Gastroesophageal sphincter (tissue), 4 donors: ENCODE data around the gene NRXN3. TPM values are rescaled to one million over a fixed set of nuclear protein-coding genes. Genes with fewer than 3 reads are reported as not detected.
A peak's percentile ranks its signal among the peaks of the same experiment; 100 is the strongest.

ENCODE experiments used
- ATAC-seq: fragments of 150-250 bp; one replicate; pipeline ENCODE4 v1.9.1; 2016; ENCODE audit warnings: mild to moderate bottlenecking, moderate library complexity
- H3K27ac ChIP-seq, 4 donors: fragments of 200-600 bp; sonication (generic) in 3 of 4; 1 replicate in 3 of 4; 2 replicates in 1 of 4; pipeline ENCODE4 v1.5.1; 2016 to 2019
- H3K27me3 ChIP-seq: fragments of 200-600 bp; sonication (generic); one replicate; pipeline ENCODE4 v1.5.1; 2019
- H3K36me3 ChIP-seq, 2 donors: fragments of 200-600 bp; sonication (generic); one replicate each; pipeline ENCODE4 v1.5.1; 2019; ENCODE audit warnings: control low read depth in 1 of 2
- H3K4me1 ChIP-seq, 3 donors: fragments of 200-600 bp; sonication (generic); 1 replicate in 2 of 3; 2 replicates in 1 of 3; pipeline ENCODE4 v1.5.1; 2016 to 2019; ENCODE audit warnings: control low read depth in 2 of 3
- H3K4me3 ChIP-seq, 2 donors: fragments of 200-600 bp; sonication (generic); one replicate each; pipeline ENCODE4 v1.5.1; 2019; ENCODE audit warnings: mild to moderate bottlenecking in 1 of 2, moderate library complexity in 1 of 2
- H3K9me3 ChIP-seq, 3 donors: fragments of 200-600 bp; sonication (generic); one replicate each; pipeline ENCODE4 v1.5.1; 2017 to 2019; ENCODE audit warnings: control low read depth in 2 of 3
- CTCF ChIP-seq, 4 experiments: fragments of 200-600 bp in 2 of 4; fragments of 450-650 bp in 2 of 4; sonication (generic) in 1 of 4; IDR thresholded peaks; one replicate each; pipeline ENCODE4 v1.5.1; 2017 to 2019; ENCODE audit warnings: antibody characterized with exemption in 4 of 4, mild to moderate bottlenecking in 2 of 4, moderate library complexity in 2 of 4
- EP300 ChIP-seq: sonication (generic); formaldehyde crosslinking; IDR thresholded peaks from one replicate; pipeline ENCODE4 v1.6.1; 2017; ENCODE audit warnings: antibody characterized with exemption, mild to moderate bottlenecking
- POLR2A ChIP-seq, 2 donors: fragments of 450-650 bp; IDR thresholded peaks; one replicate each; pipeline ENCODE4 v1.6.1; 2017; ENCODE audit warnings: antibody characterized with exemption in 2 of 2, mild to moderate bottlenecking in 2 of 2, moderate library complexity in 1 of 2
- POLR2AphosphoS5 ChIP-seq: sonication (generic); formaldehyde crosslinking; IDR thresholded peaks from one replicate; pipeline ENCODE4 v1.6.1; 2017; ENCODE audit warnings: antibody characterized with exemption
- WGBS, 2 donors: methylation state at CpG; one replicate each; pipeline ENCODE4 v1.1.5; 2018; ENCODE audit warnings: low coverage in 1 of 2; 5-methylcytosine and 5-hydroxymethylcytosine counted together
- total RNA-seq, 4 donors: library from RNA; depleted of rRNA; stranded (reverse); fragments of >200 nt; gene quantifications; one replicate each; pipeline ENCODE4 v1.1.0, GENCODE V29; 2016

NRXN3 gene
- total RNA-seq, 4 donors from 2014 or later, result 74.2 to 192 (median 98.2) TPM

- no peaks in the 10 kb centered on the region for H3K27me3 ChIP-seq
- no peak for ATAC-seq
- H3K4me3 ChIP-seq, result no peak overlapping the region
- H3K27ac ChIP-seq, result no peak overlapping the region
- WGBS, 2 donors, result 93 to 100% methylated on average over 1 of the region's 1 CpG
- H3K4me1 ChIP-seq, result peaks cover 0 to 14% (median 0%) of the 10 kb centered on the region in 3 donors
- no peaks in the 10 kb centered on the region for H3K36me3 ChIP-seq
- no peak for TF ChIP-seq POLR2A (IDR thresholded peaks at IDR 0.05)
- no peak for TF ChIP-seq POLR2AphosphoS5
- no peak for TF ChIP-seq EP300
- no peak for TF ChIP-seq CTCF (IDR thresholded peaks at IDR 0.05)
- H3K9me3 ChIP-seq, result no peaks in the 10 kb centered on the region
Measured at GRCh38 chr14:79424462-79424861, 1254.3 kb downstream of the NRXN3 start.

- Histone ChIP-seq H3K27me3 (no peaks in the 10 kb centered on the region), H3K27ac (no peak overlapping the region), H3K4me3 (no peak overlapping the region), H3K9me3 (no peaks in the 10 kb centered on the region), H3K36me3 (no peaks in the 10 kb centered on the region), H3K4me1 (peaks cover 0 to 14% (median 0%) of the 10 kb centered on the region in 3 donors)
- TF ChIP-seq CTCF (IDR thresholded peaks at IDR 0.05) (no peak), POLR2AphosphoS5 (no peak), EP300 (no peak), POLR2A (IDR thresholded peaks at IDR 0.05) (no peak)
- WGBS, 2 donors, result 59 to 82% methylated on average over 3 to 4 of the region's 4 CpGs
- ATAC-seq, result no peak
Measured at GRCh38 chr14:79426103-79426755, 1256.1 kb downstream of the NRXN3 start.

DNA sequence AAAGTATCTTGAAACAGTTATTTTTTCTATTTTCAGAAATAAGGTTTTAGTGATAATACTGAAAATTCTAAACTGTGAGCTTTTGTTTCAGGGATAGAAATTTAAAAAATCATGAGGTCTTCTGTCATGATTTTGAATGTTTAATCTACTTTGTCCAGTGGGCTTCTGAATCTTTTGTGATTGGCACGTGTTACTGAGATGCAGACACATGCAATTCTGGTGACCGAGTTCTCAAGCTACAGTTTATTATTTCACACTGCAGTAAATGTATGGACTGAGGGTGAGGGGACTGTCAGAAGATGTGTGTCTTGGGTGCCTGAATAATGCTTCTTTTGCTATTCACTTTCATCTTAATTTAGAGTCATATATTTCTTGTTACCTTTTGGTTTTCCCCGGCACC lies 1262.5 kb downstream of the NRXN3 start:
- 90 to 92% methylated on average over 3 of the region's 3 CpGs for WGBS, 2 donors
- H3K9me3 ChIP-seq, result no peaks in the 10 kb centered on the region
- no peaks in the 10 kb centered on the region for H3K36me3 ChIP-seq
- H3K4me1 ChIP-seq, result peaks cover 0 to 28% (median 4%) of the 10 kb centered on the region in 3 donors
- no peaks in the 10 kb centered on the region for H3K27me3 ChIP-seq
- H3K27ac ChIP-seq, result no peak overlapping the region
- TF ChIP-seq EP300 (no peak), POLR2AphosphoS5 (no peak), CTCF (IDR thresholded peaks at IDR 0.05) (no peak), POLR2A (IDR thresholded peaks at IDR 0.05) (no peak)
- no peak for ATAC-seq
- no peak overlapping the region for H3K4me3 ChIP-seq

GRCh38 chr14:79436335-79436734 lies 1266.2 kb downstream of the NRXN3 start:
- 18 to 46% methylated on average over 1 of the region's 1 CpG for WGBS, 2 donors
- no peaks in the 10 kb centered on the region for H3K36me3 ChIP-seq
- no peak for ATAC-seq
- no peak overlapping the region for H3K4me3 ChIP-seq
- no peaks in the 10 kb centered on the region for H3K9me3 ChIP-seq
- H3K27me3 ChIP-seq, result no peaks in the 10 kb centered on the region
- H3K27ac ChIP-seq, result peak overlapping the region in 2 of 4 donors; percentile 28 to 51
- H3K4me1 ChIP-seq, result peaks cover 0 to 47% (median 4%) of the 10 kb centered on the region in 3 donors
- TF ChIP-seq EP300, result no peak
- no peak for TF ChIP-seq POLR2AphosphoS5
- TF ChIP-seq POLR2A (IDR thresholded peaks at IDR 0.05), result no peak
- TF ChIP-seq CTCF (IDR thresholded peaks at IDR 0.05), result no peak

DNA sequence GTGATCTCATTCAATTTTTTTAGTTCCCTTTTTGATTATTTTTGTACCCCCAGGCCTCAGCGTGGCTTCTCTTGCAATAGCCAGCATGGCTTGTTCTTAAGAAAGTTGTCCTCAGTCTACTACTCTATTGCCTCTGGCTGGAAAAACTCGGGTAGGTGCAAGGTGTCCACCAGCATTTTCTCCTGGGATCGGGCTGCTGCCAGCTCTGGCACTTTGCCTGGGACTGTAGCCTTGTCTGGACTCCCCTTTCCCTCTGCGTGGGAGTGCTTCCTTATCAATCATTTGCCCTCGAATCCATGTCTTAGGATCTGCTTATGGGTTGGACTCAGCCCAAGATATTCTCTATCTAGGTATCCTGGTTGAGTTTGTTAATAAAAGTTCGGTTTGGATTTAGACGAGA lies 1267.8 kb downstream of the NRXN3 start:
- 47 to 69% methylated on average over 6 to 7 of the region's 7 CpGs for WGBS, 2 donors

More for the DNA sequence above, 1267.8 kb downstream of the NRXN3 start:
- no peaks in the 10 kb centered on the region for H3K9me3 ChIP-seq
- TF ChIP-seq CTCF (IDR thresholded peaks at IDR 0.05) (no peak), EP300 (no peak), POLR2A (IDR thresholded peaks at IDR 0.05) (no peak), POLR2AphosphoS5 (no peak)
- H3K4me1 ChIP-seq, result peaks cover 3 to 61% (median 8%) of the 10 kb centered on the region in 3 donors
- no peak overlapping the region for H3K4me3 ChIP-seq
- H3K27me3 ChIP-seq, result no peaks in the 10 kb centered on the region
- no peaks in the 10 kb centered on the region for H3K36me3 ChIP-seq
- ATAC-seq, result no peak
- peak overlapping the region in 1 of 4 donors; percentile 1 for H3K27ac ChIP-seq
